ENCODE measurements around the gene NAA80. TPM values are rescaled to one million over a fixed set of nuclear protein-coding genes. Genes with fewer than 3 reads are reported as not detected.
A peak's percentile ranks its signal among the peaks of the same experiment; 100 is the strongest.

Gene NAA80
- total RNA-seq, 6 experiments from 2014 or later, result 2.5 to 6.2 (median 3.5) TPM

GRCh38 chr3:50340147-50340447, 40.9 kb upstream of the NAA80 start:
- no peak for TF ChIP-seq POLR2A (IDR thresholded peaks at IDR 0.05)
- TF ChIP-seq, protein P1, sequence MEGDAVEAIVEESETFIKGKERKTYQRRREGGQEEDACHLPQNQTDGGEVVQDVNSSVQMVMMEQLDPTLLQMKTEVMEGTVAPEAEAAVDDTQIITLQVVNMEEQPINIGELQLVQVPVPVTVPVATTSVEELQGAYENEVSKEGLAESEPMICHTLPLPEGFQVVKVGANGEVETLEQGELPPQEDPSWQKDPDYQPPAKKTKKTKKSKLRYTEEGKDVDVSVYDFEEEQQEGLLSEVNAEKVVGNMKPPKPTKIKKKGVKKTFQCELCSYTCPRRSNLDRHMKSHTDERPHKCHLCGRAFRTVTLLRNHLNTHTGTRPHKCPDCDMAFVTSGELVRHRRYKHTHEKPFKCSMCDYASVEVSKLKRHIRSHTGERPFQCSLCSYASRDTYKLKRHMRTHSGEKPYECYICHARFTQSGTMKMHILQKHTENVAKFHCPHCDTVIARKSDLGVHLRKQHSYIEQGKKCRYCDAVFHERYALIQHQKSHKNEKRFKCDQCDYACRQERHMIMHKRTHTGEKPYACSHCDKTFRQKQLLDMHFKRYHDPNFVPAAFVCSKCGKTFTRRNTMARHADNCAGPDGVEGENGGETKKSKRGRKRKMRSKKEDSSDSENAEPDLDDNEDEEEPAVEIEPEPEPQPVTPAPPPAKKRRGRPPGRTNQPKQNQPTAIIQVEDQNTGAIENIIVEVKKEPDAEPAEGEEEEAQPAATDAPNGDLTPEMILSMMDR (IDR thresholded peaks at IDR 0.05), result no peak
- no peaks in the 10 kb centered on the region for H3K27me3 ChIP-seq
- 41% methylated on average over 9 of the region's 9 CpGs for WGBS (ENCODE audit: insufficient coverage, low coverage, low lambda C conversion rate, missing lambda C conversion rate)
- peak overlapping the region; percentile 39 to 55 (median 46) for H3K4me3 ChIP-seq
- intact Hi-C loops (cut with DNase I), result loop anchor here (10.0 kb wide), 2 partner anchors 205 to 215 kb away; no protein-coding TSS in a partner anchor
- no peaks in the 10 kb centered on the region for H3K36me3 ChIP-seq
- no peaks in the 10 kb centered on the region for H3K9me3 ChIP-seq
- H3K4me1 ChIP-seq, result peaks cover 0 to 21% (median 6%) of the 10 kb centered on the region in 4 donors
- no peak for ATAC-seq
- peak overlapping the region; percentile 33 to 95 (median 86) for H3K27ac ChIP-seq
- no peak for DNase-seq

- Histone ChIP-seq H3K4me3 (peak overlapping the region in 2 of 3 donors; percentile 46 to 55), H3K4me1 (peaks cover 0 to 22% (median 7%) of the 10 kb centered on the region in 4 donors), H3K36me3 (no peaks in the 10 kb centered on the region), H3K27me3 (no peaks in the 10 kb centered on the region), H3K9me3 (no peaks in the 10 kb centered on the region), H3K27ac (peak overlapping the region; percentile 33 to 95 (median 86))
- intact Hi-C loops (cut with DNase I), result loop anchor here (10.0 kb wide), 2 partner anchors 205 to 215 kb away; no protein-coding TSS in a partner anchor
- DNase-seq (no peak), ATAC-seq (no peak)
- WGBS (ENCODE audit: insufficient coverage, low coverage, low lambda C conversion rate, missing lambda C conversion rate), result 79% methylated on average over 9 of the region's 14 CpGs
- TF ChIP-seq, protein P1 (IDR thresholded peaks at IDR 0.05), result no peak
- TF ChIP-seq POLR2A (IDR thresholded peaks at IDR 0.05), result no peak
These were observed 40.4 kb upstream of the NAA80 start for GRCh38 chr3:50339485-50340146.

DNA sequence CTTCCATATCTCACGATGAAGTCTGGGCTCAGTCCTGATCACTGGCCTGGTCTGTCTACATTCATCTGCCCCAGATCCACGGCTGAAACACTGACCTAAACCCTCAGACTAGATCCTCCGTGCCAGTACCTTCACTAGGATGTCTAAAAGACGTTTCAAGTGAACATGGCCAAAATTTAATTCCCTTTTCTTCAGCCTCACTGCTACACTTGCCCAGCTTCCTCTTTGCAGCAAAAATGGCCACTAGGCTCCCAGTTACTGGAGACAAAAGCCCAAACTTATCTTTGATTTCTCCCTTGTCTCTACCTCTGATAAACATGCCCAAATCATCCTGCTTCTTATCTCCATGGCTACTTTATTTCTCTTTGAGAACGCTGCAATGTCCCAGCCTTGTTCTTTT, 39.8 kb upstream of the NAA80 start:
- Histone ChIP-seq H3K4me3 (peak overlapping the region in 1 of 3 donors; percentile 55), H3K36me3 (no peaks in the 10 kb centered on the region), H3K4me1 (peaks cover 0 to 22% (median 8%) of the 10 kb centered on the region in 4 donors), H3K9me3 (no peaks in the 10 kb centered on the region), H3K27me3 (no peaks in the 10 kb centered on the region), H3K27ac (peak overlapping the region in 2 of 3 donors; percentile 86 to 95)
- 66% methylated on average over 3 of the region's 5 CpGs for WGBS (ENCODE audit: insufficient coverage, low coverage, low lambda C conversion rate, missing lambda C conversion rate)
- DNase-seq, result no peak
- TF ChIP-seq, protein P1 (IDR thresholded peaks at IDR 0.05), result no peak
- no peak for TF ChIP-seq POLR2A (IDR thresholded peaks at IDR 0.05)
- ATAC-seq, result no peak
- intact Hi-C loops (cut with DNase I), result no loop called here

DNA sequence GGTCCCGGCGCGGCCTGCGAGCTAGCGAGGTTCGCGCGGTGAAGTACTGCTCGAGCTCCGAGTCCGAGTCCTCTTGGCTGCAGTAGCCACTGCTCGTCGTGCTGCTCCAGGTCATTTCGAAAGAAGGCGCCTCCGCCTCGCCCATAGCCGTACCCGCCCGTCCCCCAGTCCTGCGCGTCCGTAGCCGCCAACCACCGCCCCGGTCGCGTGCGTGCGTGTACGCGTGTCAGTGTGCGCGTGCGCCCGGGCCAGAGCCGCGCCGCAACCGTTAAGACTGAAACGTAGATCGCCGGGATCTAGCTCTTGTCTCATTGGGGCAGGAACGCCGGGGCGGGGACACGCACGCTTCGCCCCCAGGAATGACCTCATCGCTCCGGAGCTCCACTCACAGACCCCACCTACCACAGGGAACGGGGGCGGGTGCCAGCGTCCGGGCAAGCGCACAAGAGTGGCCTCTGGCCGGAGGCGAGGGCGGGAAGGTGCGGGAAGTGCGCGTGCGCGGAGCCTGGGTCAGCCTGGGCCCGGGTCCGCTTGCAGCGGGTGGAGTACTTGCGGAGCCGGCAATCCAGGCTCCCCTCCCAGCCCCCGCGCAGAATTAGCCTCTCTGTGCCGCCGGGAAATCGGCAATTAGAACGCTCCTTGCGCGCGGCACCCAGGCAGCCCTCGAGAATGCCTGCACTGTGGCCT, 38.1 kb upstream of the NAA80 start:
- peak overlapping the region; percentile 83 to 97 (median 95) for H3K4me3 ChIP-seq
- H3K9me3 ChIP-seq, result no peaks in the 10 kb centered on the region
- WGBS (ENCODE audit: insufficient coverage, low coverage, low lambda C conversion rate, missing lambda C conversion rate), result 0% methylated on average over 13 of the region's 79 CpGs
- no peaks in the 10 kb centered on the region for H3K36me3 ChIP-seq
- H3K4me1 ChIP-seq, result peaks cover 0 to 22% (median 8%) of the 10 kb centered on the region in 4 donors
- peak; percentile 84 to 93 (median 90) for ATAC-seq
- peak; percentile 100 for DNase-seq
- no peaks in the 10 kb centered on the region for H3K27me3 ChIP-seq
- peak overlapping the region; percentile 86 to 95 (median 93) for H3K27ac ChIP-seq
- TF ChIP-seq, protein P1 (IDR thresholded peaks at IDR 0.05), result no peak
- TF ChIP-seq POLR2A (IDR thresholded peaks at IDR 0.05), result peak; percentile 92
- intact Hi-C loops (cut with DNase I), result no loop called here
